Mucosa of stomach (tissue), 1 donor: Measurements from ENCODE around the gene HOXC6.

Experiments used
- H3K27me3 ChIP-seq: one replicate; pipeline ENCODE4 v1.7.0; 2013; ENCODE audit warnings: mild to moderate bottlenecking, low read length; ENCODE audit not compliant: control insufficient read depth, insufficient read depth
- H3K36me3 ChIP-seq: one replicate; pipeline ENCODE4 v1.7.0; 2013; ENCODE audit warnings: low read length; ENCODE audit not compliant: control insufficient read depth, insufficient read depth
- H3K4me1 ChIP-seq: one replicate; pipeline ENCODE4 v1.7.0; 2013; ENCODE audit warnings: mild to moderate bottlenecking, low read length; ENCODE audit not compliant: control insufficient read depth, insufficient read depth
- H3K4me3 ChIP-seq: one replicate; pipeline ENCODE4 v1.7.0; 2013; ENCODE audit warnings: low read length
- H3K9ac ChIP-seq: one replicate; pipeline ENCODE4 v1.7.0; 2013; ENCODE audit warnings: mild to moderate bottlenecking, low read length, moderate library complexity
- H3K9me3 ChIP-seq: one replicate; pipeline ENCODE4 v1.7.0; 2013; ENCODE audit warnings: mild to moderate bottlenecking, low read length, moderate library complexity; ENCODE audit not compliant: control insufficient read depth
- donor health status: Pancreatic carcinoma.

The HOXC6 gene

GRCh38 chr12:54050482-54050810 lies 22.2 kb downstream of the HOXC6 start:
- Histone ChIP-seq H3K4me1 (peaks cover 20% of the 10 kb centered on the region), H3K9ac (no peak overlapping the region), H3K36me3 (no peaks in the 10 kb centered on the region), H3K9me3 (no peaks in the 10 kb centered on the region), H3K4me3 (no peak overlapping the region), H3K27me3 (peaks cover 68% of the 10 kb centered on the region)

DNA sequence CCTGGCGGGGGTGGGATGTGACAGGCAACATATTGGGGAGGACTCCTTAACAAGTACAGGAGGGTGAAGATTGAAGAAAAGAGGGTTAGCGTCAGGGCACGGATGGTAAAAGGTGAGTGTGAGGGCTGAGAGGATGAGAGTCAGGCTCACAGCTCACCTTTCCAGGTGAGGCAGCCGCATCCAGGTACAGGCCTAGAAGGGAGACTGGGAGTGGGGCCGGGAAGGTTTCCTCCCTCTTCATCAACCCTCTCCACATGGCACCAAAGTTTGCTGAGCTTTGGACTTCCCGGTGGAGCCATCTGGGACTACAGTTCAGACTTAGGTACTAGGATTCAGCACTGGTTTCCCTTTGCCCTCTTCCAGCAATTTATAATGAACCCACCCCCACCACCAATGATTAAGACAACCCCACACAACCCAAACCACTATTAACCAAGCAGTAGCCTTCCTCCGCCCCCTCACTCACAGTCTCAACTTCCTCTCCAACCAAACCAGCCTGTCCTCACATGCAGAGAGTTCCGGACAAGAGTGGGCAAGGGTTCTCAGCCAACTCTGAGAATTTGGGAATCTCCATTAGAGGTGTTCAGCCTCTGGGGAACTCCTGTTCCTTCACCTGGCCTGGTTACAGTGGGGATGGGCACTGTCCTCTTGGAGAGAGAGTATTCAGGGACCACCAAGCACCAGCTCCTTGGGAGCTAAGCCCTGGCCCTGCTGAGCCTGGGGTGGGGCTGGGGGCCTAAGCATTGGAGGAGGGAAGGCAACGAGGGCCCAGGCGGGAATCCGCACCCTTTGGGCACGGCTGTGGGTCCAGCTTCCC lies 23.0 kb downstream of the HOXC6 start:
- H3K9ac ChIP-seq, result no peak overlapping the region
- H3K4me3 ChIP-seq, result no peak overlapping the region
- no peaks in the 10 kb centered on the region for H3K9me3 ChIP-seq
- H3K4me1 ChIP-seq, result peaks cover 20% of the 10 kb centered on the region
- H3K36me3 ChIP-seq, result no peaks in the 10 kb centered on the region
- H3K27me3 ChIP-seq, result peaks cover 60% of the 10 kb centered on the region

- Histone ChIP-seq H3K36me3 (no peaks in the 10 kb centered on the region), H3K9ac (no peak overlapping the region), H3K27me3 (peaks cover 53% of the 10 kb centered on the region), H3K9me3 (no peaks in the 10 kb centered on the region), H3K4me1 (peaks cover 13% of the 10 kb centered on the region), H3K4me3 (no peak overlapping the region)
These were observed 23.7 kb downstream of the HOXC6 start for GRCh38 chr12:54051874-54052437.

GRCh38 chr12:54052438-54053002 lies 24.3 kb downstream of the HOXC6 start:
- peak overlapping the region; percentile 87 for H3K9ac ChIP-seq
- no peaks in the 10 kb centered on the region for H3K9me3 ChIP-seq
- peaks cover 9% of the 10 kb centered on the region for H3K4me1 ChIP-seq
- no peak overlapping the region for H3K4me3 ChIP-seq
- H3K36me3 ChIP-seq, result no peaks in the 10 kb centered on the region
- peaks cover 47% of the 10 kb centered on the region for H3K27me3 ChIP-seq

- Histone ChIP-seq H3K27me3 (peaks cover 40% of the 10 kb centered on the region), H3K9ac (peak overlapping the region; percentile 87), H3K9me3 (no peaks in the 10 kb centered on the region), H3K4me3 (peak overlapping the region; percentile 45), H3K36me3 (no peaks in the 10 kb centered on the region), H3K4me1 (peaks cover 9% of the 10 kb centered on the region)
These were observed 24.9 kb downstream of the HOXC6 start for GRCh38 chr12:54053003-54053750.

DNA sequence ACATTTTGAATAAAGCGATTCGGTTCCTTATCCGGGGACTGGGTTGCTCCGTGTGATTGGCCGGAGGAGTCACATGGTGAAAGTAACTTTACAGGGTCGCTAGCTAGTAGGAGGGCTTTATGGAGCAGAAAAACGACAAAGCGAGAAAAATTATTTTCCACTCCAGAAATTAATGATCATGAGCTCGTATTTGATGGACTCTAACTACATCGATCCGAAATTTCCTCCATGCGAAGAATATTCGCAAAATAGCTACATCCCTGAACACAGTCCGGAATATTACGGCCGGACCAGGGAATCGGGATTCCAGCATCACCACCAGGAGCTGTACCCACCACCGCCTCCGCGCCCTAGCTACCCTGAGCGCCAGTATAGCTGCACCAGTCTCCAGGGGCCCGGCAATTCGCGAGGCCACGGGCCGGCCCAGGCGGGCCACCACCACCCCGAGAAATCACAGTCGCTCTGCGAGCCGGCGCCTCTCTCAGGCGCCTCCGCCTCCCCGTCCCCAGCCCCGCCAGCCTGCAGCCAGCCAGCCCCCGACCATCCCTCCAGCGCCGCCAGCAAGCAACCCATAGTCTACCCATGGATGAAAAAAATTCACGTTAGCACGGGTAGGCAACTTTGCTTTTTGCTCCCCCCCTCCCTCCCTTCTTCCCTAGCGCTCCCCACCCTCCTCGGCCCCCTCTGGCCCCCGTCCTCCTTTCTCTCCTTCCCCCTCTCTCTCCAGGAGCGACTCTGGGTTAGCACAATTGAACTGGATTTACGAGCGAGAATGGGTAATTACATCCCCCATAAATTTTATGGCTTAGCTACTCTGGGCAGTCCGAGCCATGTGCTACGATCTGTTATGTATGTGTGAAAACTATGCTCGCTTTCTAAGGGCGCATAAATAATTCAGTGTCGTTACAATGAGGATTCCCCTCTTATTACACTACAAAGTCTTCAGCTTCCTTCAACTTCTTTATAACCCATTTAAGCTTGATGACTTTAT lies 25.8 kb downstream of the HOXC6 start, which contains the start of gene HOXC4:
HOXC4 (plus strand) TSS at position 85 of the 991 bp plus-strand sequence; CDS start at position 173, 88 bp downstream.
- Histone ChIP-seq H3K27me3 (peaks cover 32% of the 10 kb centered on the region), H3K9me3 (no peaks in the 10 kb centered on the region), H3K9ac (peak within 1 kb of the TSS; percentile 87)

GRCh38 chr12:54054742-54055194 lies 26.5 kb downstream of the HOXC6 start:
- peak overlapping the region; percentile 87 for H3K9ac ChIP-seq

More for the DNA sequence above, 25.8 kb downstream of the HOXC6 start, which contains the start of gene HOXC4:
- Histone ChIP-seq H3K36me3 (no peaks in the 10 kb centered on the region), H3K4me1 (peaks cover 9% of the 10 kb centered on the region), H3K4me3 (peak within 1 kb of the TSS; percentile 45)

DNA sequence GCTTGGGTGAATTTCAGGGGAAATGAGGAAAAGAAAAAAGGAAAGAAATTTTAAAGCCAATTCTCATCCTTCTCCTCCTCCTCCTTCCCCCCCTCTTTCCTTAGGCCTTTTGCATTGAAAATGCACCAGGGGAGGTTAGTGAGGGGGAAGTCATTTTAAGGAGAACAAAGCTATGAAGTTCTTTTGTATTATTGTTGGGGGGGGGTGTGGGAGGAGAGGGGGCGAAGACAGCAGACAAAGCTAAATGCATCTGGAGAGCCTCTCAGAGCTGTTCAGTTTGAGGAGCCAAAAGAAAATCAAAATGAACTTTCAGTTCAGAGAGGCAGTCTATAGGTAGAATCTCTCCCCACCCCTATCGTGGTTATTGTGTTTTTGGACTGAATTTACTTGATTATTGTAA lies 27.3 kb downstream of the HOXC6 start:
- no peak overlapping the region for H3K4me3 ChIP-seq
- H3K36me3 ChIP-seq, result no peaks in the 10 kb centered on the region
- peaks cover 29% of the 10 kb centered on the region for H3K27me3 ChIP-seq
- peaks cover 9% of the 10 kb centered on the region for H3K4me1 ChIP-seq
- no peaks in the 10 kb centered on the region for H3K9me3 ChIP-seq
- no peak overlapping the region for H3K9ac ChIP-seq

More at GRCh38 chr12:54054742-54055194, 26.5 kb downstream of the HOXC6 start:
- no peaks in the 10 kb centered on the region for H3K9me3 ChIP-seq
- H3K4me3 ChIP-seq, result peak overlapping the region; percentile 27
- H3K36me3 ChIP-seq, result no peaks in the 10 kb centered on the region
- peaks cover 9% of the 10 kb centered on the region for H3K4me1 ChIP-seq
- H3K27me3 ChIP-seq, result peaks cover 29% of the 10 kb centered on the region

GRCh38 chr12:54056110-54056509 lies 27.9 kb downstream of the HOXC6 start:
- Histone ChIP-seq H3K9ac (no peak overlapping the region), H3K36me3 (no peaks in the 10 kb centered on the region), H3K27me3 (peaks cover 26% of the 10 kb centered on the region), H3K4me1 (peaks cover 9% of the 10 kb centered on the region), H3K4me3 (no peak overlapping the region), H3K9me3 (no peaks in the 10 kb centered on the region)

GRCh38 chr12:54058128-54058768 lies 30.0 kb downstream of the HOXC6 start:
- Histone ChIP-seq H3K4me3 (no peak overlapping the region), H3K27me3 (peaks cover 14% of the 10 kb centered on the region), H3K36me3 (no peaks in the 10 kb centered on the region), H3K4me1 (peaks cover 1% of the 10 kb centered on the region), H3K9me3 (no peaks in the 10 kb centered on the region), H3K9ac (no peak overlapping the region)
